AG04450 (cell line): ENCODE data around the gene ZNF587B. TPM values are rescaled to one million over a fixed set of nuclear protein-coding genes. Genes with fewer than 3 reads are reported as not detected.
"Not testable (repeated sequence)": the region's sequence is repeated elsewhere in the genome, so short reads cannot be mapped to it uniquely, and the experiment has no call there.

Source experiments
- CTCF ChIA-PET: fragments of 300-600, 350-600 bp; formaldehyde crosslinking; extraction: SDS; loops from one replicate; lab custom pipeline; 2022; ENCODE audit warnings: antibody characterized with exemption, inconsistent platforms; lab: Charles Lee
- POLR2A ChIA-PET: fragments of 350-600 bp; formaldehyde crosslinking; extraction: SDS; loops from one replicate; lab custom pipeline; 2021; ENCODE audit warnings: antibody characterized with exemption, inconsistent platforms; lab: Yijun Ruan, JAX
- DNase-seq: peaks from one replicate; pipeline ENCODE4 v3.0.0-alpha.2; 2011; ENCODE audit warnings: low read depth, low spot score
- H3K27ac ChIP-seq: one replicate; pipeline ENCODE4 v1.5.1; 2012; ENCODE audit warnings: low read depth, low read length, control low read depth
- H3K27me3 ChIP-seq: one replicate; pipeline ENCODE4 v1.6.0; 2012; ENCODE audit warnings: low read length; ENCODE audit not compliant: control insufficient read depth, insufficient read depth
- H3K4me3 ChIP-seq: 2 replicates; pipeline ENCODE4 v1.5.1; 2011; ENCODE audit warnings: mild to moderate bottlenecking, low read depth, low read length, control low read depth
- H3K9me3 ChIP-seq: 2 replicates; pipeline ENCODE4 v1.5.1; 2012; ENCODE audit warnings: low read length; ENCODE audit not compliant: control insufficient read depth, insufficient read depth
- polyA plus RNA-seq: library from polyadenylated mRNA; depleted of rRNA; stranded (reverse); fragments of >200 nt; gene quantifications from 2 replicates; pipeline ENCODE4 v1.2.3, GENCODE V29; 2011
- TF ChIP-seq, protein P1 (sequence below): IDR thresholded peaks from 2 replicates; pipeline ENCODE4 v1.5.1; 2011; ENCODE audit warnings: low read depth, low read length, control low read depth, inconsistent platforms

ZNF587B gene
- polyA plus RNA-seq, 1 experiment: 5.7 TPM

GRCh38 chr19:57872450-57872849 lies 42.4 kb downstream of the ZNF587B start:
- no peak overlapping the region for H3K4me3 ChIP-seq
- DNase-seq: no peak
- no peaks in the 10 kb centered on the region for H3K27me3 ChIP-seq
- POLR2A ChIA-PET: no interaction called here
- TF ChIP-seq, protein P1, sequence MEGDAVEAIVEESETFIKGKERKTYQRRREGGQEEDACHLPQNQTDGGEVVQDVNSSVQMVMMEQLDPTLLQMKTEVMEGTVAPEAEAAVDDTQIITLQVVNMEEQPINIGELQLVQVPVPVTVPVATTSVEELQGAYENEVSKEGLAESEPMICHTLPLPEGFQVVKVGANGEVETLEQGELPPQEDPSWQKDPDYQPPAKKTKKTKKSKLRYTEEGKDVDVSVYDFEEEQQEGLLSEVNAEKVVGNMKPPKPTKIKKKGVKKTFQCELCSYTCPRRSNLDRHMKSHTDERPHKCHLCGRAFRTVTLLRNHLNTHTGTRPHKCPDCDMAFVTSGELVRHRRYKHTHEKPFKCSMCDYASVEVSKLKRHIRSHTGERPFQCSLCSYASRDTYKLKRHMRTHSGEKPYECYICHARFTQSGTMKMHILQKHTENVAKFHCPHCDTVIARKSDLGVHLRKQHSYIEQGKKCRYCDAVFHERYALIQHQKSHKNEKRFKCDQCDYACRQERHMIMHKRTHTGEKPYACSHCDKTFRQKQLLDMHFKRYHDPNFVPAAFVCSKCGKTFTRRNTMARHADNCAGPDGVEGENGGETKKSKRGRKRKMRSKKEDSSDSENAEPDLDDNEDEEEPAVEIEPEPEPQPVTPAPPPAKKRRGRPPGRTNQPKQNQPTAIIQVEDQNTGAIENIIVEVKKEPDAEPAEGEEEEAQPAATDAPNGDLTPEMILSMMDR: no peak
- H3K27ac ChIP-seq: no peak overlapping the region
- CTCF ChIA-PET: no interaction called here
- H3K9me3 ChIP-seq: peaks cover 66% of the 10 kb centered on the region

DNA sequence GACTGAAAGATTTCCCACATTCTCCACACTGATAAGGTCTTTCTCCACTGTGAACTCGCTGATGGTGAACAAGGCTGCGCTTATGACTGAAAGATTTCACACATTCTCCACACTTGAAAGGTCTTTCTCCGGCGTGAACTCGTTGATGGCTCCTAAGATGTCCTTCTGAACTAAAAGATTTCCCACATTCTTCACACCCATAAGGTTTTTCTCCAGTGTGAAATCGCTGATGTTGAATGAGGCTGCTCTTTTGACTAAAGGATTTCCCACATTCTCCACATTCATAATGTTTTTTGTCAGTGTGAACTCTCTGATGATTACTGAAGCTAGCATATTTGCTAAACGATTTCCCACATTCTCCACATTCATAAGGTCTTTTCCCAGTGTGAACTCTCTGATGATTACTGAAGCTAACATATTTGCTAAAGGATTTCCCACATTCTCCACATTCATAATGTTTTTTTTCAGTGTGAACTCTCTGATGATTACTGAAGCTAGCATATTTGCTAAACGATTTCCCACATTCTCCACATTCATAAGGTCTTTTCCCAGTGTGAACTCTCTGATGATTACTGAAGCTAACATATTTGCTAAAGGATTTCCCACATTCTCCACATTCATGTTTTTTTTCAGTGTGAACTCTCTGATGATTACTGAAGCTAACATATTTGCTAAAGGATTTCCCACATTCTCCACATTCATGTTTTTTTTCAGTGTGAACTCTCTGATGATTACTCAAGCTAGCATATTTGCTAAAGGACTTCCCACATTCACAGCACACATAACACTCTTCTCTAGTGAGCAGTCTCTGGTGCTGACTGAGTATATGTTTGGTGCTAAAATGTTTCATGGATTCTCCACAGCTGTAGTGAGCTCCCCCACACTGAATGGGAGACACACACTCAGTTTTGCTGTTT lies 44.0 kb downstream of the ZNF587B start:
- DNase-seq, POLR2A ChIA-PET, H3K27me3 ChIP-seq, H3K4me3 ChIP-seq, H3K27ac ChIP-seq: not testable (repeated sequence)
- CTCF ChIA-PET: interaction anchor here (0.6 kb wide), 1 partner anchor 469 kb away, joined by 4 read pairs; no protein-coding TSS in a partner anchor
- H3K9me3 ChIP-seq: peaks cover 62% of the 10 kb centered on the region

- POLR2A ChIA-PET: no interaction called here
- Histone ChIP-seq H3K4me3 (no peak overlapping the region), H3K27ac (no peak overlapping the region), H3K9me3 (peaks cover 20% of the 10 kb centered on the region), H3K27me3 (no peaks in the 10 kb centered on the region)
- no peak for DNase-seq
- CTCF ChIA-PET: no interaction called here
- TF ChIP-seq, protein P1: no peak
Measured at GRCh38 chr19:57886046-57886445, 55.9 kb downstream of the ZNF587B start.

- Histone ChIP-seq H3K9me3 (peaks cover 20% of the 10 kb centered on the region), H3K27me3 (no peaks in the 10 kb centered on the region), H3K4me3 (peak overlapping the region; percentile 95), H3K27ac (no peak overlapping the region)
- CTCF ChIA-PET: interaction anchor here (0.8 to 1.5 kb wide), 2 partner anchors 15 to 68 kb away, joined by 3 to 4 read pairs; no protein-coding TSS in a partner anchor
- POLR2A ChIA-PET: no interaction called here
- no peak for DNase-seq
- TF ChIP-seq, protein P1: no peak
Measured at GRCh38 chr19:57887195-57887941, 57.3 kb downstream of the ZNF587B start.

DNA sequence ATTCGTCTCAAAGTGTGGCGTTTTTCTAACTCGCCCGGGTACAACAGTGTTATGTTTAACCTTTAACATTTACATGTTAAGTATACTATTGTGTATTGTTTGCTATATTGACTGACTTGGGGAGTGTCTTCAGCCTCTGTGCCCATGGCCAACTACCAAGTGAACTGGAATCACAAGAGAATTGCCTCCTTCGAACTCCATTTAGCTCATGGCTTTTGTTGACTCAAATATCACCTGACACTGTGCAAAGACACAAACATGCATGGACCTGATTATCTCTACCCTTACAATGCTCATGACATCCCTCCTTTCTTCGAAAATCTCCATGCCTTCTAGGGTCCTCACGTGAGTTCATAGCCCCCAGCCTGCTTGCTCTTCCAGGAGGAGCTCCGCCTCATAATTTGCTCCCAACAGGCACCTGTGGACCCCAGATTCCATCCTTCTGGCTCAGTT lies 58.0 kb downstream of the ZNF587B start:
- Histone ChIP-seq H3K9me3 (peaks cover 20% of the 10 kb centered on the region), H3K27ac (no peak overlapping the region), H3K27me3 (no peaks in the 10 kb centered on the region), H3K4me3 (peak overlapping the region; percentile 95)
- TF ChIP-seq, protein P1: no peak
- ChIA-PET CTCF (interaction anchor here (0.8 to 1.5 kb wide), 4 partner anchors 14 to 69 kb away, joined by 3 to 7 read pairs (median 4); no protein-coding TSS in a partner anchor), POLR2A (no interaction called here)
- no peak for DNase-seq
